Liver (tissue), 9 donors: ENCODE data around the gene CREM. TPM values are rescaled to one million over a fixed set of nuclear protein-coding genes. Genes with fewer than 3 reads are reported as not detected.

ENCODE experiments used
- DNase-seq: peaks from one replicate; pipeline ENCODE4 v3.0.0-alpha.2; 2017; ENCODE audit warnings: low spot score
- H3K27ac ChIP-seq, 2 donors: one replicate each; pipeline ENCODE4 v1.7.0; 2013; ENCODE audit warnings: inconsistent platforms in 2 of 2, low read length in 2 of 2, control low read depth in 1 of 2, low read depth in 1 of 2, mild to moderate bottlenecking in 1 of 2
- H3K27me3 ChIP-seq, 4 donors: one replicate each; pipeline versions ENCODE4 v1.6.1 to v1.7.0; 2013; ENCODE audit warnings: low read length in 3 of 4, inconsistent platforms in 1 of 4, mild to moderate bottlenecking in 1 of 4, moderate library complexity in 1 of 4; ENCODE audit not compliant: control insufficient read depth in 4 of 4, insufficient read depth in 4 of 4
- H3K36me3 ChIP-seq, 4 donors: one replicate each; pipeline versions ENCODE4 v1.6.1 to v1.7.0; 2013; ENCODE audit warnings: low read length in 3 of 4, mild to moderate bottlenecking in 3 of 4, low read depth in 1 of 4, moderate library complexity in 1 of 4; ENCODE audit not compliant: control insufficient read depth in 4 of 4, insufficient read depth in 3 of 4
- H3K4me1 ChIP-seq, 4 donors: one replicate each; pipeline versions ENCODE4 v1.6.1 to v1.7.0; 2013; ENCODE audit warnings: low read length in 3 of 4, mild to moderate bottlenecking in 3 of 4, moderate library complexity in 1 of 4; ENCODE audit not compliant: control insufficient read depth in 4 of 4, insufficient read depth in 4 of 4
- H3K4me3 ChIP-seq, 3 donors: one replicate each; pipeline versions ENCODE4 v1.6.1 to v1.7.0; 2013; ENCODE audit warnings: low read length in 3 of 3, control low read depth in 1 of 3, low read depth in 1 of 3, mild to moderate bottlenecking in 1 of 3
- H3K9ac ChIP-seq, 2 donors: one replicate each; pipeline ENCODE4 v1.7.0; 2013; ENCODE audit warnings: low read length in 2 of 2, mild to moderate bottlenecking in 2 of 2, moderate library complexity in 2 of 2, control low read depth in 1 of 2, low read depth in 1 of 2
- H3K9me3 ChIP-seq, 4 donors: one replicate each; pipeline versions ENCODE4 v1.6.1 to v1.7.0; 2013; ENCODE audit warnings: low read length in 3 of 4; ENCODE audit not compliant: control insufficient read depth in 4 of 4
- EGR1 ChIP-seq, 2 donors: IDR thresholded peaks; 2 replicates each; pipeline ENCODE4 v1.6.1; 2016 to 2018; ENCODE audit warnings: antibody characterized with exemption in 2 of 2, low read depth in 2 of 2
- FOXA1 ChIP-seq: IDR thresholded peaks from 2 replicates; pipeline ENCODE4 v1.6.1; 2016; ENCODE audit warnings: antibody characterized with exemption
- FOXA2 ChIP-seq: IDR thresholded peaks from 2 replicates; pipeline ENCODE4 v1.6.1; 2016; ENCODE audit warnings: antibody characterized with exemption
- HNF4A ChIP-seq, 2 donors: conservative IDR thresholded peaks; 2 replicates each; pipeline ENCODE4 v1.6.1; 2016; ENCODE audit warnings: antibody characterized with exemption in 2 of 2, mild to moderate bottlenecking in 2 of 2
- HNF4G ChIP-seq: IDR thresholded peaks from 2 replicates; pipeline ENCODE4 v1.6.1; 2016; ENCODE audit warnings: antibody characterized with exemption
- JUND ChIP-seq, 2 donors: IDR thresholded peaks; 2 replicates each; pipeline ENCODE4 v1.6.1; 2016; ENCODE audit warnings: antibody characterized with exemption in 2 of 2
- RAD21 ChIP-seq, 2 donors: IDR thresholded peaks; 2 replicates each; pipeline ENCODE4 v1.6.1; 2016; ENCODE audit warnings: antibody characterized with exemption in 2 of 2, mild to moderate bottlenecking in 2 of 2
- RXRA ChIP-seq, 2 donors: IDR thresholded peaks; 2 replicates each; pipeline ENCODE4 v1.6.1; 2017 to 2018; ENCODE audit warnings: antibody characterized with exemption in 2 of 2, mild to moderate bottlenecking in 1 of 2
- SP1 ChIP-seq: IDR thresholded peaks from 2 replicates; pipeline ENCODE4 v1.6.1; 2018; ENCODE audit warnings: antibody characterized with exemption, mild to moderate bottlenecking
- TAF1 ChIP-seq: conservative IDR thresholded peaks from 2 replicates; pipeline ENCODE4 v1.6.1; 2016; ENCODE audit warnings: antibody characterized with exemption, mild to moderate bottlenecking
- YY1 ChIP-seq: IDR thresholded peaks from 2 replicates; pipeline ENCODE4 v1.6.1; 2016; ENCODE audit warnings: antibody characterized with exemption, mild to moderate bottlenecking
- WGBS: extraction: QIAGEN DNeasy Blood & Tissue Kit; methylation state at CpG from one replicate; pipeline ENCODE4 v1.1.7; 2013; 5-methylcytosine and 5-hydroxymethylcytosine counted together
- polyA plus RNA-seq, 2 donors: library from polyadenylated mRNA; stranded (reverse) in 1 of 2; unstranded in 1 of 2; fragments of 200-250 nt in 1 of 2; fragments of >200 nt in 1 of 2; fragmentation: Nextera tagmentation in 1 of 2; extraction: Ambion mirVana in 1 of 2; gene quantifications; one replicate each; pipeline versions ENCODE4 v1.2.1 to v1.2.3, GENCODE V29; 2013 to 2015
- total RNA-seq, 2 donors: library from RNA; depleted of rRNA; stranded (reverse); fragments of >200 nt; gene quantifications; one replicate each; pipeline ENCODE4 v1.2.3, GENCODE V29; 2014
- TF ChIP-seq, protein P1 (sequence below): IDR thresholded peaks from 2 replicates; pipeline ENCODE4 v1.6.1; 2016; ENCODE audit warnings: antibody characterized with exemption
- TF ChIP-seq, protein P2 (sequence below): IDR thresholded peaks from 2 replicates; pipeline ENCODE4 v1.6.1; 2016; ENCODE audit warnings: antibody characterized with exemption
- TF ChIP-seq, protein P3 (sequence below): fragments of 150-350 bp; IDR thresholded peaks from 2 replicates; pipeline ENCODE4 v1.5.1; 2017; ENCODE audit warnings: improper control_type of control experiment, low read depth, low read length; ENCODE audit not compliant: missing input control
- TF ChIP-seq, protein P4 (sequence below): IDR thresholded peaks from 2 replicates; pipeline ENCODE4 v1.6.1; 2016; ENCODE audit warnings: antibody characterized with exemption, mild to moderate bottlenecking
- TF ChIP-seq, protein P5 (sequence below): IDR thresholded peaks from 2 replicates; pipeline ENCODE4 v1.6.1; 2016; ENCODE audit warnings: antibody characterized with exemption
- donor health status: healthy.
- donor health status: healthy.
- donor health status: healthy.
- donor health status: healthy.
- donor health status: healthy.

Gene CREM
- total and polyA plus RNA-seq, 4 donors: 14.8 to 25.5 (median 22.2) TPM

DNA sequence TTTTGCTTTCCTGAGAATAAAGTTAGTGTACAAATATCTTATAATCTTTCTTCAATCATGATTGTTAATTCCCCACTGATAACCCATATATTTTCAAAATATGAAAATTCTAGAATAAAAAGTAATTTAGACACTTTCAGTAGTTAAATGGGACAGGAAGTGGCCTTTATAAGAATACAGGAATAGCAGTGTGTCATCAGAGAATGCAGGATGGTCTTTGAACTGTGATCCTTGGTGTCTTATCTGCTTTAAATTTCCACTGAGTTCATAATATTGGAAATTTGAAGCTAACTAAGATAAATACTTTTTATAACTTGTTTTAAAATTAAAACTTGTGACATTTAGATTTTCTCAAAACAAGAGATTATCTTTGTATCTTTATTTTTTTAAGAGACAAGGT lies 75.4 kb downstream of the CREM start:
- Histone ChIP-seq H3K4me1 (peaks cover 0 to 8% (median 2%) of the 10 kb centered on the region in 4 donors), H3K4me3 (no peak overlapping the region), H3K9ac (no peak overlapping the region), H3K9me3 (no peaks in the 10 kb centered on the region), H3K27me3 (no peaks in the 10 kb centered on the region), H3K36me3 (no peaks in the 10 kb centered on the region), H3K27ac (peak overlapping the region in 1 of 2 donors; percentile 66)
- TF ChIP-seq HNF4A (conservative IDR thresholded peaks at IDR 0.05) (peak; percentile 68 to 70), HNF4G (no peak), FOXA2 (no peak), RXRA (IDR thresholded peaks at IDR 0.05) (peak in 1 of 2 donors; percentile 20), SP1 (peak; percentile 29), TAF1 (no peak), FOXA1 (no peak), JUND (IDR thresholded peaks at IDR 0.05) (peak in 1 of 2 donors; percentile 20), RAD21 (IDR thresholded peaks at IDR 0.05) (no peak)
- TF ChIP-seq, protein P1, sequence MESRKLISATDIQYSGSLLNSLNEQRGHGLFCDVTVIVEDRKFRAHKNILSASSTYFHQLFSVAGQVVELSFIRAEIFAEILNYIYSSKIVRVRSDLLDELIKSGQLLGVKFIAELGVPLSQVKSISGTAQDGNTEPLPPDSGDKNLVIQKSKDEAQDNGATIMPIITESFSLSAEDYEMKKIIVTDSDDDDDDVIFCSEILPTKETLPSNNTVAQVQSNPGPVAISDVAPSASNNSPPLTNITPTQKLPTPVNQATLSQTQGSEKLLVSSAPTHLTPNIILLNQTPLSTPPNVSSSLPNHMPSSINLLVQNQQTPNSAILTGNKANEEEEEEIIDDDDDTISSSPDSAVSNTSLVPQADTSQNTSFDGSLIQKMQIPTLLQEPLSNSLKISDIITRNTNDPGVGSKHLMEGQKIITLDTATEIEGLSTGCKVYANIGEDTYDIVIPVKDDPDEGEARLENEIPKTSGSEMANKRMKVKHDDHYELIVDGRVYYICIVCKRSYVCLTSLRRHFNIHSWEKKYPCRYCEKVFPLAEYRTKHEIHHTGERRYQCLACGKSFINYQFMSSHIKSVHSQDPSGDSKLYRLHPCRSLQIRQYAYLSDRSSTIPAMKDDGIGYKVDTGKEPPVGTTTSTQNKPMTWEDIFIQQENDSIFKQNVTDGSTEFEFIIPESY: no peak
- TF ChIP-seq, protein P2, sequence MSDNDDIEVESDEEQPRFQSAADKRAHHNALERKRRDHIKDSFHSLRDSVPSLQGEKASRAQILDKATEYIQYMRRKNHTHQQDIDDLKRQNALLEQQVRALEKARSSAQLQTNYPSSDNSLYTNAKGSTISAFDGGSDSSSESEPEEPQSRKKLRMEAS: no peak
- no peak for DNase-seq

DNA sequence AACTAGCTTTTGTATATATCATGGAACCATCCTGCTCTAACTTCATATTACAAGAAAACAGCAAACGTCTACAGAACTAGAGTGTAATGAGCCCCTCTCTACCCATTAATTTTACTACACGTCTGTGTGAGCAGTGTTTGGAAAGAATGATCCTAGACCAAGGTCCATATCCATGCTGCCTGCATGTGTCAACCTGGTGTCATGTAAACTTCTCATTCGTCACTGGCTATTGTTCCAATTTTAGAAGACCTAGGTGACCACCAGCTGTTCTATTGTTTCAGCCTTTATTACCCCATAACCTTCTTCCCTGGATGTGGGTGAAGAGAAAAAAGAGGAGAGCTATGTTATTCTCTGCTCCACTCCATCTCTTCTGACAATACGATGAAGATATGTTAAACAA lies 77.1 kb downstream of the CREM start:
- Histone ChIP-seq H3K27me3 (no peaks in the 10 kb centered on the region), H3K9ac (no peak overlapping the region), H3K9me3 (no peaks in the 10 kb centered on the region), H3K4me3 (no peak overlapping the region), H3K27ac (peak overlapping the region in 1 of 2 donors; percentile 6), H3K4me1 (peaks cover 0 to 8% (median 3%) of the 10 kb centered on the region in 4 donors), H3K36me3 (no peaks in the 10 kb centered on the region)
- 55% methylated on average over 4 of the region's 4 CpGs for WGBS
- TF ChIP-seq FOXA2 (peak; percentile 20), SP1 (peak; percentile 39), RXRA (IDR thresholded peaks at IDR 0.05) (peak in 1 of 2 donors; percentile 51), FOXA1 (no peak), TAF1 (no peak), HNF4A (conservative IDR thresholded peaks at IDR 0.05) (peak; percentile 81 to 91), YY1 (peak; percentile 25), HNF4G (peak; percentile 54)
- TF ChIP-seq, protein P2: peak; percentile 19
- DNase-seq: no peak

DNA sequence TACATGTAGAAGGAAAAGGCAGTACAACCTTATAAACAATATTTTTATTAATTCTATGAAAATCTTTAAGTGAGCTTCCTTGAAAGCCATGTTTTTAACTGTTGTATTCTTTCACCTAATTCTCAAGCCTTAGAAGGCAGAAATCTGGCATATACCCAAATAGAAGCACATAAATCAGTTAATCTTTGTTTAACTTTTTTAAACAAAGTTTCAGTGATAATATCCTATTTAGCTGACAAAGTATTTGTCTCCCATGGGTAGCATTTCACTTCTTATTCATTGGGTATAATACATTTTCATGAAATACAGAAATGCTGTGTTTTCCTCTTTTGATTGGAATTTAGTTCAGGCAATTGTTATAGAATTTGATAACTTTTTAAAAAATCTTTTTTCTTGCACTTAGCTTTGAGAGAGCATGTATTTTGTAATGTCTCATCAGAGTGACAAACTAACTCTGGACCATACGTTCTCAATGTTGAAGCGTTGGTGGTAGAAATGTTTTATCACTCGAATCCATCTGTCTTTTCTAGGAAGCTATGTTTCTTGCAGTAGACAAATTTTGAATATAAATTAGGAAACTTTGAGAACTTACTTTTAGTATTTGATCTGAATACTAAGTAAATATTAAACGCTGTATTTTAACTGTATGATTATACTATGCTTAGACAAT lies 78.1 kb downstream of the CREM start:
- H3K9me3 ChIP-seq: no peaks in the 10 kb centered on the region
- no peak for DNase-seq
- H3K4me3 ChIP-seq: no peak overlapping the region
- no peaks in the 10 kb centered on the region for H3K27me3 ChIP-seq
- H3K9ac ChIP-seq: no peak overlapping the region
- 70% methylated on average over 4 of the region's 4 CpGs for WGBS
- no peaks in the 10 kb centered on the region for H3K36me3 ChIP-seq
- H3K4me1 ChIP-seq: peaks cover 0 to 14% (median 7%) of the 10 kb centered on the region in 4 donors
- H3K27ac ChIP-seq: no peak overlapping the region
- TF ChIP-seq, protein P3, sequence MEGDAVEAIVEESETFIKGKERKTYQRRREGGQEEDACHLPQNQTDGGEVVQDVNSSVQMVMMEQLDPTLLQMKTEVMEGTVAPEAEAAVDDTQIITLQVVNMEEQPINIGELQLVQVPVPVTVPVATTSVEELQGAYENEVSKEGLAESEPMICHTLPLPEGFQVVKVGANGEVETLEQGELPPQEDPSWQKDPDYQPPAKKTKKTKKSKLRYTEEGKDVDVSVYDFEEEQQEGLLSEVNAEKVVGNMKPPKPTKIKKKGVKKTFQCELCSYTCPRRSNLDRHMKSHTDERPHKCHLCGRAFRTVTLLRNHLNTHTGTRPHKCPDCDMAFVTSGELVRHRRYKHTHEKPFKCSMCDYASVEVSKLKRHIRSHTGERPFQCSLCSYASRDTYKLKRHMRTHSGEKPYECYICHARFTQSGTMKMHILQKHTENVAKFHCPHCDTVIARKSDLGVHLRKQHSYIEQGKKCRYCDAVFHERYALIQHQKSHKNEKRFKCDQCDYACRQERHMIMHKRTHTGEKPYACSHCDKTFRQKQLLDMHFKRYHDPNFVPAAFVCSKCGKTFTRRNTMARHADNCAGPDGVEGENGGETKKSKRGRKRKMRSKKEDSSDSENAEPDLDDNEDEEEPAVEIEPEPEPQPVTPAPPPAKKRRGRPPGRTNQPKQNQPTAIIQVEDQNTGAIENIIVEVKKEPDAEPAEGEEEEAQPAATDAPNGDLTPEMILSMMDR: no peak
- TF ChIP-seq TAF1 (no peak), EGR1 (IDR thresholded peaks at IDR 0.05; ENCODE audit: low read depth in 2 of 2) (no peak), SP1 (no peak), HNF4A (conservative IDR thresholded peaks at IDR 0.05) (no peak), JUND (IDR thresholded peaks at IDR 0.05) (no peak), HNF4G (no peak), RXRA (IDR thresholded peaks at IDR 0.05) (no peak)
- TF ChIP-seq, protein P4, sequence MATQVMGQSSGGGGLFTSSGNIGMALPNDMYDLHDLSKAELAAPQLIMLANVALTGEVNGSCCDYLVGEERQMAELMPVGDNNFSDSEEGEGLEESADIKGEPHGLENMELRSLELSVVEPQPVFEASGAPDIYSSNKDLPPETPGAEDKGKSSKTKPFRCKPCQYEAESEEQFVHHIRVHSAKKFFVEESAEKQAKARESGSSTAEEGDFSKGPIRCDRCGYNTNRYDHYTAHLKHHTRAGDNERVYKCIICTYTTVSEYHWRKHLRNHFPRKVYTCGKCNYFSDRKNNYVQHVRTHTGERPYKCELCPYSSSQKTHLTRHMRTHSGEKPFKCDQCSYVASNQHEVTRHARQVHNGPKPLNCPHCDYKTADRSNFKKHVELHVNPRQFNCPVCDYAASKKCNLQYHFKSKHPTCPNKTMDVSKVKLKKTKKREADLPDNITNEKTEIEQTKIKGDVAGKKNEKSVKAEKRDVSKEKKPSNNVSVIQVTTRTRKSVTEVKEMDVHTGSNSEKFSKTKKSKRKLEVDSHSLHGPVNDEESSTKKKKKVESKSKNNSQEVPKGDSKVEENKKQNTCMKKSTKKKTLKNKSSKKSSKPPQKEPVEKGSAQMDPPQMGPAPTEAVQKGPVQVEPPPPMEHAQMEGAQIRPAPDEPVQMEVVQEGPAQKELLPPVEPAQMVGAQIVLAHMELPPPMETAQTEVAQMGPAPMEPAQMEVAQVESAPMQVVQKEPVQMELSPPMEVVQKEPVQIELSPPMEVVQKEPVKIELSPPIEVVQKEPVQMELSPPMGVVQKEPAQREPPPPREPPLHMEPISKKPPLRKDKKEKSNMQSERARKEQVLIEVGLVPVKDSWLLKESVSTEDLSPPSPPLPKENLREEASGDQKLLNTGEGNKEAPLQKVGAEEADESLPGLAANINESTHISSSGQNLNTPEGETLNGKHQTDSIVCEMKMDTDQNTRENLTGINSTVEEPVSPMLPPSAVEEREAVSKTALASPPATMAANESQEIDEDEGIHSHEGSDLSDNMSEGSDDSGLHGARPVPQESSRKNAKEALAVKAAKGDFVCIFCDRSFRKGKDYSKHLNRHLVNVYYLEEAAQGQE: no peak
- TF ChIP-seq, protein P5, sequence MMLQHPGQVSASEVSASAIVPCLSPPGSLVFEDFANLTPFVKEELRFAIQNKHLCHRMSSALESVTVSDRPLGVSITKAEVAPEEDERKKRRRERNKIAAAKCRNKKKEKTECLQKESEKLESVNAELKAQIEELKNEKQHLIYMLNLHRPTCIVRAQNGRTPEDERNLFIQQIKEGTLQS: no peak
- TF ChIP-seq, protein P2: no peak
